B cell (primary cell): ENCODE data around the gene LYZL2. TPM values are rescaled to one million over a fixed set of nuclear protein-coding genes. Genes with fewer than 3 reads are reported as not detected.

ENCODE experiments used
- ATAC-seq: fragments of 200-7000 bp; cut with Tn5 transposase; one replicate; pipeline ENCODE4 v1.10.0; 2021; ENCODE audit warnings: low read depth, mild to moderate bottlenecking, moderate number of reproducible peaks, moderate library complexity
- CTCF ChIA-PET: fragments of 350-600 bp; sonication (Branson Sonifier 250); formaldehyde crosslinking; loops from one replicate; lab custom pipeline; 2021; ENCODE audit warnings: antibody characterized with exemption, inconsistent platforms; lab: Charles Lee
- POLR2A ChIA-PET: fragments of 350-600 bp; sonication (Branson Sonifier 250); formaldehyde crosslinking; loops from one replicate; lab custom pipeline; 2021; ENCODE audit warnings: antibody characterized with exemption; lab: Charles Lee
- DNase-seq: peaks from one replicate; pipeline ENCODE4 v3.0.0; 2013
- H2AFZ ChIP-seq: 2 replicates; pipeline ENCODE4 v1.6.1; 2012; ENCODE audit warnings: mild to moderate bottlenecking, low read depth, low read length; ENCODE audit not compliant: insufficient read depth, poor library complexity, severe bottlenecking
- H3K27ac ChIP-seq, 2 donors: 1 replicate in 1 of 2; 2 replicates in 1 of 2; pipeline ENCODE4 v1.5.1; 2012 to 2013; ENCODE audit warnings: low read length in 2 of 2, mild to moderate bottlenecking in 2 of 2, moderate library complexity in 1 of 2
- H3K27me3 ChIP-seq, 4 experiments: fragments of 200-600 bp in 1 of 4; sonication (generic) in 1 of 4; replicated peaks in 1 of 4; 1 replicate in 2 of 4; 2 replicates in 2 of 4; pipeline versions ENCODE4 v1.6.1 to v1.7.0; 2013 to 2016; ENCODE audit warnings: low read length in 3 of 4, mild to moderate bottlenecking in 2 of 4, mixed read lengths in 1 of 4, moderate library complexity in 1 of 4; ENCODE audit not compliant: insufficient read depth in 4 of 4, control insufficient read depth in 3 of 4; ENCODE audit errors: control extremely low read depth in 1 of 4
- H3K36me3 ChIP-seq, 2 experiments: replicated peaks in 1 of 2; 1 replicate in 1 of 2; 2 replicates in 1 of 2; pipeline versions ENCODE4 v1.6.1 to v1.7.1; 2013; ENCODE audit warnings: low read length in 1 of 2; ENCODE audit not compliant: insufficient read depth in 2 of 2, control insufficient read depth in 1 of 2; ENCODE audit errors: control extremely low read depth in 1 of 2, extremely low read depth in 1 of 2
- H3K4me1 ChIP-seq, 2 donors: fragments of 200-600 bp in 1 of 2; sonication (generic) in 1 of 2; 1 replicate in 1 of 2; 2 replicates in 1 of 2; pipeline versions ENCODE4 v1.5.1 to v1.6.1; 2013 to 2017; ENCODE audit warnings: low read length in 2 of 2; ENCODE audit not compliant: control insufficient read depth in 2 of 2, insufficient read depth in 2 of 2
- H3K4me2 ChIP-seq: replicated peaks from 2 replicates; pipeline ENCODE3; 2012; ENCODE audit warnings: mild to moderate bottlenecking, low read depth, low read length; ENCODE audit not compliant: poor library complexity, severe bottlenecking
- H3K4me3 ChIP-seq, 5 experiments: fragments of 200-600 bp in 1 of 5; sonication (generic) in 1 of 5; 1 replicate in 3 of 5; 2 replicates in 2 of 5; pipeline versions ENCODE4 v1.5.1 to v1.7.0; 2011 to 2016; ENCODE audit warnings: low read length in 4 of 5, mild to moderate bottlenecking in 4 of 5, low read depth in 2 of 5, control low read depth in 1 of 5, moderate library complexity in 1 of 5; ENCODE audit not compliant: insufficient read depth in 1 of 5; ENCODE audit errors: control extremely low read depth in 1 of 5, extremely low read depth in 1 of 5
- H3K79me2 ChIP-seq: fragments of 200-600 bp; sonication (generic); one replicate; pipeline ENCODE4 v1.6.0; 2016; ENCODE audit warnings: low read length; ENCODE audit not compliant: control insufficient read depth, insufficient read depth
- H3K9ac ChIP-seq: fragments of 200-600 bp; sonication (generic); 2 replicates; pipeline ENCODE4 v1.6.1; 2017; ENCODE audit warnings: mild to moderate bottlenecking, low read length, moderate library complexity
- H3K9me3 ChIP-seq, 3 donors: one replicate each; pipeline versions ENCODE4 v1.6.1 to v1.7.1; 2013; ENCODE audit warnings: low read length in 2 of 3; ENCODE audit not compliant: control insufficient read depth in 2 of 3, insufficient read depth in 1 of 3; ENCODE audit errors: control extremely low read depth in 1 of 3
- H4K20me1 ChIP-seq: 2 replicates; pipeline ENCODE4 v1.6.0; 2012; ENCODE audit warnings: mild to moderate bottlenecking, low read length; ENCODE audit not compliant: insufficient read depth, control insufficient read depth, poor library complexity, severe bottlenecking
- H3K27ac Mint-ChIP-seq: one replicate; pipeline ENCODE4 v1.8.0; 2021; ENCODE audit warnings: mixed read lengths
- H3K27me3 Mint-ChIP-seq: one replicate; pipeline ENCODE4 v1.8.0; 2021; ENCODE audit warnings: mixed read lengths
- H3K4me1 Mint-ChIP-seq: one replicate; pipeline ENCODE4 v1.8.0; 2021; ENCODE audit warnings: mixed read lengths
- H3K4me3 Mint-ChIP-seq: one replicate; pipeline ENCODE4 v1.8.0; 2021; ENCODE audit warnings: mixed read lengths
- H3K9me3 Mint-ChIP-seq: one replicate; pipeline ENCODE4 v1.8.0; 2022; ENCODE audit warnings: mixed read lengths; ENCODE audit not compliant: insufficient read depth
- EZH2 ChIP-seq: IDR thresholded peaks from 2 replicates; pipeline ENCODE4 v1.6.1; 2012; ENCODE audit warnings: borderline replicate concordance, low read depth, mild to moderate bottlenecking, moderate library complexity, low read length; ENCODE audit not compliant: insufficient read depth, poor library complexity, severe bottlenecking
- WGBS: methylation state at CpG from one replicate; pipeline ENCODE4 v1.1.5; 2013; ENCODE audit warnings: missing lambda C conversion rate; ENCODE audit not compliant: insufficient coverage; 5-methylcytosine and 5-hydroxymethylcytosine counted together
- intact Hi-C: fragments of 100-400 bp; cut with micrococcal nuclease; formaldehyde crosslinking; loops from one replicate; pipeline ENCODE4 v1.10.0; 2022
- polyA plus RNA-seq: library from polyadenylated mRNA; depleted of rRNA; stranded (reverse); fragments of >200 nt; gene quantifications from 2 replicates; pipeline ENCODE4 v1.2.3, GENCODE V29; 2012
- total RNA-seq, 2 donors: library from RNA; stranded (reverse); fragments of 120-200 nt in 1 of 2; gene quantifications; 1 replicate in 1 of 2; 2 replicates in 1 of 2; pipeline versions ENCODE4 v1.2.3 to v1.2.4, GENCODE V29; 2013 to 2022
- TF ChIP-seq, protein P1 (sequence below): fragments of 200-600 bp; IDR thresholded peaks from one replicate; pipeline ENCODE4 v1.8.0; 2022; ENCODE audit warnings: antibody characterized with exemption, mild to moderate bottlenecking

LYZL2 gene
- total and polyA plus RNA-seq, 2 donors (not counting 1 experiment from before 2014, with no cell fraction given), result not detected

DNA sequence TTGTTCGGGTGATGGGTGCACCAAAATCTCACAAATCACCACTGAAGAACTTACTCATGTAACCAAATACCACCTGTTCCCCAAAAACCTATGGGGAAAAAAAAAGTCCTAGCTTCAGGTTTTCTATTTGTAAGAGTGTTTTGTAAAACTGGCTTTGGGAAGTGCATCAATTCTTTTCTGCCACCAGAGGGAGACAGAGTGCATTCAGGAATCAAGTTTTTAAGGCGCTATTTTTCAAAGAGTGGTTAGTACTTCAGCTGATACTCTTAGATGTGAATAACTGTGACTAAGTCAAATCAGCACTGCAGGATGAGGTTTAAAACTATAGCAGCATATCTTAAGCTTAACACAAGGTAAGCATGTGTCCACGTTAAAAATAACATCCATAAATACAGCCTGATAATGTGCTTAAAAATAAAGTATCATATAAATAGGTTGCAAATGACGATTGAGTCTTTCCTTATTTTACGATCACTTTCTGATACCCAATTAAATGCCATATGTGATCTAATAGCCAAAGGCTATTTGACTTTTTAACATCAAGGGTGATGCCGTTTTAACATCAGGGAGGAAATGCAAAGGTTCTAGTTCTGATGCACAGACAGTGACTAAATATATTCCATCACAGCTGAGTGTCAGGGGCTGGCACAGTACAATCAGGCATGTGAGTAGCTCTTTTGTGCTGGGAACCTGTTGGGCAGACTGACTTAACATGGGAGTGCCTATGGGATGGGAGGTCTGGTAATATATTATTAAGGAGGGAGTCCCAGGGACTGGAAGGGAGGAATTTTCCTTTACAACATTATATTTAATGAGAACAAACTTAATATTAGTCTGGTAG is 10.6 kb upstream of the LYZL2 start:
- peaks cover 0 to 12% (median 3%) of the 10 kb centered on the region in 4 experiments for H3K27me3 ChIP-seq
- ATAC-seq (no peak), DNase-seq (peak; percentile 66)
- H3K27ac Mint-ChIP-seq, result no peak overlapping the region
- no peak overlapping the region for H3K27ac ChIP-seq
- no peaks in the 10 kb centered on the region for H3K79me2 ChIP-seq
- H3K4me3 ChIP-seq, result no peak overlapping the region
- no peak overlapping the region for H3K9ac ChIP-seq
- no peaks in the 10 kb centered on the region for H3K4me1 Mint-ChIP-seq
- POLR2A ChIA-PET, result no interaction called here
- intact Hi-C loops, result loop anchor here (5.0 kb wide), 1 partner anchor 248 kb away; no protein-coding TSS in a partner anchor
- H2AFZ ChIP-seq, result no peak overlapping the region
- H3K9me3 Mint-ChIP-seq, result no peaks in the 10 kb centered on the region
- no CpG with 5 or more reads among the region's 6 CpGs for WGBS
- no peaks in the 10 kb centered on the region for H3K9me3 ChIP-seq
- no peak for TF ChIP-seq EZH2
- TF ChIP-seq, protein P1, sequence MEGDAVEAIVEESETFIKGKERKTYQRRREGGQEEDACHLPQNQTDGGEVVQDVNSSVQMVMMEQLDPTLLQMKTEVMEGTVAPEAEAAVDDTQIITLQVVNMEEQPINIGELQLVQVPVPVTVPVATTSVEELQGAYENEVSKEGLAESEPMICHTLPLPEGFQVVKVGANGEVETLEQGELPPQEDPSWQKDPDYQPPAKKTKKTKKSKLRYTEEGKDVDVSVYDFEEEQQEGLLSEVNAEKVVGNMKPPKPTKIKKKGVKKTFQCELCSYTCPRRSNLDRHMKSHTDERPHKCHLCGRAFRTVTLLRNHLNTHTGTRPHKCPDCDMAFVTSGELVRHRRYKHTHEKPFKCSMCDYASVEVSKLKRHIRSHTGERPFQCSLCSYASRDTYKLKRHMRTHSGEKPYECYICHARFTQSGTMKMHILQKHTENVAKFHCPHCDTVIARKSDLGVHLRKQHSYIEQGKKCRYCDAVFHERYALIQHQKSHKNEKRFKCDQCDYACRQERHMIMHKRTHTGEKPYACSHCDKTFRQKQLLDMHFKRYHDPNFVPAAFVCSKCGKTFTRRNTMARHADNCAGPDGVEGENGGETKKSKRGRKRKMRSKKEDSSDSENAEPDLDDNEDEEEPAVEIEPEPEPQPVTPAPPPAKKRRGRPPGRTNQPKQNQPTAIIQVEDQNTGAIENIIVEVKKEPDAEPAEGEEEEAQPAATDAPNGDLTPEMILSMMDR, result peak; percentile 93
- no peaks in the 10 kb centered on the region for H3K4me1 ChIP-seq
- no peak overlapping the region for H3K4me3 Mint-ChIP-seq
- H3K36me3 ChIP-seq, result no peaks in the 10 kb centered on the region
- no peak overlapping the region for H3K4me2 ChIP-seq
- peaks cover 43% of the 10 kb centered on the region for H3K27me3 Mint-ChIP-seq
- CTCF ChIA-PET, result interaction anchor here (0.6 to 3.3 kb wide), 26 partner anchors 8 to 1695 kb away, joined by 3 to 23 read pairs (median 6); partner anchors contain the start of gene LYZL2
- no peaks in the 10 kb centered on the region for H4K20me1 ChIP-seq

DNA sequence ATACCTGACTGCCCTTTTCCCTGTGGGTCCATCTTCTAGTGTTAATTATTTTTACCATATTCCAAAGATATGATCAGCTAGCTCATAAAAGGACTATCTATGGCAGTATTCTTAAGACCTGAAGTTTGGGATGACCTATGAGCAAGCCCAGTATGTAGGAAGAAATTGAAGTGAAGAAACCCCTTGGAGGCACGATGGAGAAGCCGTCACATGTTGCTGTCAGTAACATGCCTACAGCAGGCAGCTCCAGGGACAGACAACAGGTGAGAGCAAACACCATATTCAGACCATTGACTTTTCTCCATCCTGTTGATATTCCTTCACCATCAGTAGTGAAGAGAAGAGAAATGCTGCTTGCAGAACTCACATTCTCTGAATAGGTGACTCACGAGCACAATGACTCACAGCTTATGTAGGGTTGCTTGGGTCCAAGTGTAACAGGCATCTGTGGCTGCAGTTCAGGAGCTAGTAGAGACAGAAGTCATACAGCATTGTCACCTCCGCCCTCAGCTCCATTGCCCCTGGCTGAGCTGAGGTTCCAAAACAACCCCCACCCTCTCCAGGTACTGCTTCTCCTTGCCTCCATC is 8.4 kb upstream of the LYZL2 start:
- ATAC-seq (no peak), DNase-seq (no peak)
- Mint-ChIP-seq H3K27me3 (peaks cover 36% of the 10 kb centered on the region), H3K27ac (no peak overlapping the region), H3K4me1 (no peaks in the 10 kb centered on the region), H3K4me3 (no peak overlapping the region), H3K9me3 (no peaks in the 10 kb centered on the region)
- H3K9ac ChIP-seq, result no peak overlapping the region
- CTCF ChIA-PET, result interaction anchor here (1.0 to 3.3 kb wide), 5 partner anchors 8 to 56 kb away, joined by 4 to 23 read pairs (median 11); partner anchors contain the start of gene LYZL2
- no peak overlapping the region for H2AFZ ChIP-seq
- POLR2A ChIA-PET, result no interaction called here
- H3K79me2 ChIP-seq, result no peaks in the 10 kb centered on the region
- WGBS, result 86% methylated on average over 1 of the region's 4 CpGs
- H3K36me3 ChIP-seq, result no peaks in the 10 kb centered on the region
- no peak overlapping the region for H3K4me3 ChIP-seq
- intact Hi-C loops, result no loop called here
- no peaks in the 10 kb centered on the region for H3K4me1 ChIP-seq
- H3K9me3 ChIP-seq, result no peaks in the 10 kb centered on the region
- H3K4me2 ChIP-seq, result no peak overlapping the region
- no peaks in the 10 kb centered on the region for H4K20me1 ChIP-seq
- TF ChIP-seq, protein P1, result no peak
- no peak for TF ChIP-seq EZH2
- H3K27me3 ChIP-seq, result peaks cover 0 to 12% (median 4%) of the 10 kb centered on the region in 4 experiments
- H3K27ac ChIP-seq, result no peak overlapping the region
